GM20431 (cell line): ENCODE results near the gene FOXN4.

Experiments
- in situ Hi-C: fragments of 300-500 bp; cut with MseI, MboI; formaldehyde crosslinking; loops from one replicate; pipeline ENCODE4 v1.15.0; 2020; ENCODE audit warnings: low sequenced_read_pairs; ENCODE audit not compliant: unreplicated experiment

FOXN4 gene

DNA sequence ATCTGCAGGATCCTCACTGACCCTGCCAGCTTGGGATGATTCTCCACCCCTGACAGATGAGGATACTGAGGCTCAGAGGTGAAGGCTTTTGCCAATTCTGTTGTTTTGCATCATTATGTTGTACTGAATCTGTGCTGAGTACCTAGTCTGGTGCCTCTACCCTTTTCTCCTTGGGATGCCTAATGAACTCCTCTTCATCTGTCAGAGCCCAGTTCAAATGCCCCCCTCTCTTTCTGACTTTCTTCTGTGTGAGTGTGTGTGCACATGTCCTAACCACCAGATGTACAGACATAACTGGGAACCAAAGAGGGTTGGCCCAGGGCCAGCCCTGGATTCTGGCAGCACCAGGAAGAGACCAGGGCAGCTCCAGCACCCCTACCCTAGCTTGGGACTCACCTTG, 22.8 kb downstream of the FOXN4 start:
- in situ Hi-C loops, result no loop called here

DNA sequence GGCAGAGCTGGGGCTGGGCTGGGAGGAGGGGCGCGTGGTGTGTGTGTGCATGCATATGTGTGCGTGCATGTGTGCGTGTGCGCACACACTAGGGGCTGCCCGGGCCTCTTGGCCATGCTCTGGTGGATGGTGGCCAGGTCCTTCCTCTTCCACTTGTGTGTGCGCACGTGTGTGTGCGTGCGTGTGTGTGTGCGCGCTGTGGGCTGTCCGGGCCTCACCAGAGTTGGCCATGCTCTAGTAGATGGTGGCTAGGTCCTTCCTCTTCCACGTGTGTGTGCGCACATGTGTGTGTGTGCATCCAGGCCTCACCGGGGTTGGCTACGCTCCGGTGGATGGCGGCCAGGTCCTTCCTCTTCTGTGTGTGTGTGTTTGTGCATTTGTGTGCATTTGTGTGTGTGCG, 24.7 kb downstream of the FOXN4 start:
- in situ Hi-C loops, result no loop called here

DNA sequence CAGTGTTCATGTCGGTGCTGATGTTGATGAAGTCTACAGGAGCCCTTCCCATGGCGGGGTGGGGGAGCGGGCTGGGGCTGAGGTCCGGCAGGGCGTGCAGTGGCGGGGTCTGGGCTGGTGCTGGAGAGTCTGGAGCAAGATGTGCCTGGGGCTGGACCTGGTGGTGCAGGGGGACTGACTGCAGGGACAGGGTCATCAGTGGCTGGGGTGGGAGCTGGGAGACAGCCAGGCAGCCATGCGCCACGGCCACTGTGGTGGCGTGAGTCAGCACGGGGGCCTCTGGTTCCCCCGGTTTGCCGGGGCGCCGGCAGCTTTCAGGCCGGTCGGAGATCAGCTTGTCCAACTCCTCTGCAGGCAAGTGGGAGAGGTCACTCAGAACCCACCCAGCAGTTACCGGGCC, 27.6 kb downstream of the FOXN4 start:
- in situ Hi-C loops, result no loop called here

DNA sequence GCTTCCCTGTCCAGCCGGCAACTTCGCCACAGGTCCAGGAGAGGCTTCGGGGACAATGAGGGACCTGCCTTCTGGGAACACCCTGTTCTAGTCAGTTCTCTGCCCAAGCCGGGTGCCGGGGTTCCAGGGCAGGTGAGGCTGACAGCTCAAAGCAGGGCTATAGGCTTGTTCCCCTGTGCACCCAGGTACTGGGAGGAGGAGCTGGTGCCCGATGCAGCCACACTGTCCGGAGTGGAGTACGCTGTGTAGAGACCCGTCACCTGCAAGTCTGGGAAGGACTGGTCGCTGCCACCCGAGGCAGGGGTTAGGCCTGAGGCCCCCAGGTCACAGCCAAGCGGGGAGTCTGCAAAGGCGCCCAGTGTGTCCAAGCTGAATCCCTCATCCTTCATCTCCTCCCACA, 29.6 kb downstream of the FOXN4 start:
- in situ Hi-C loops, result no loop called here

DNA sequence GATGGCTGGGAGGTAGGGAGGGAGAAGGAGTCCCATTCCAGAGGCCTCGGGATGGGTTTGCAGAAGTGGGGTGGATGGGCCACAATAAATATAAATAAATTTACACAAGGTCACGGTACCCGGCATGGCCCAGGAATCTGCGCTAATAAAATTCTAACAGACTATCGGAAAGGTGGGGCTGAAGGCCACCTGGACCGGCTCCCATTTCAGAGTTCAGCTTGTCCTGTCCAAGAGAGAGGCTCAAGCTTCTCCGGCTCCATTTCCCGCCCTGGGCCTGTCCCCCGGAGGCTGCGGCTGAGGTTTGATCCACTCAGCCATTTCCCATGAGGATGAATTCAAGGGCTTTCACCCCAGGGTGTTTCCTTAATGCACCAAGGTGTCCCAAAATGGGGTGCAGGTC, 30.2 kb downstream of the FOXN4 start:
- in situ Hi-C loops, result no loop called here

DNA sequence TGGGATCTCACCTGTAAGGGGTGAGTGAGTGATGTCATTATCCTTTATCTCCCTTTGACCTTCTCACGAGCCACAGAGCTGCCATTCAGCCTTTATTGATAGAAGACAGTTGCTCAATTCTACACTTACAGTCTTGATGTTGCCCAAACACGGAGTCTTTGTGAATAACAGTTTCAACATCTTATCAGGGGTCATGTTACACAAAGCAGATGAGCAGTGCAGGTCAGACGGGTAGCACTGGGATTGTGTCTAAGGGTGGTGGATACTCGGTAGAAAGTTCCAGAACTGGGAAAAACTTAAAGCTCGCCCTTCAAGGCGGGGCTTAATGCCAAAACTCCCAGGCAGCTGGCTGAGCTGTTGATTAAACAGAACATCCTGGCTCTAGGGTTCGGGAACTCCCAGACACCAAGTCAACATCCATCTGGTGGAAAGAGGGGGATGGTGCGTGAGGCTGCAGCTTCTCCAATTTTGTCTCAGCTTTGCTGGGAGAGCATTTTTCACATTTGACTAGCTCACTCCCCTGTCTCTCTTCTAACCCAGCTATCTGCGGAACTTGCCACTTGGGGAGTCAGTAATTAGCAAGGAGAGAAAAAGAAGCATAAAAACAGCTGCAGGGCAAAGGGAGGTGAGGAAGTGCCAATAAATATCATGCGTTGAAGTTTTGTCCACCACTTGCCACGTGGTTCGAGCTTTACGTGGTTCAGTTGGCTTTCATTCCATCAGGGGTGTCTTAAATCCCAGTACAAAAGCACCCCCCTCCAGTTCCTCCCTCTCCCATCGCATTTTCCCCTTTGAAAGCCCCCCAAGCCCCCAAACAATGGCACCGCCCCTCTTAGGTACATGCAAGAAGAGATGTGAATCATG, 31.0 kb downstream of the FOXN4 start:
- in situ Hi-C loops, result no loop called here

DNA sequence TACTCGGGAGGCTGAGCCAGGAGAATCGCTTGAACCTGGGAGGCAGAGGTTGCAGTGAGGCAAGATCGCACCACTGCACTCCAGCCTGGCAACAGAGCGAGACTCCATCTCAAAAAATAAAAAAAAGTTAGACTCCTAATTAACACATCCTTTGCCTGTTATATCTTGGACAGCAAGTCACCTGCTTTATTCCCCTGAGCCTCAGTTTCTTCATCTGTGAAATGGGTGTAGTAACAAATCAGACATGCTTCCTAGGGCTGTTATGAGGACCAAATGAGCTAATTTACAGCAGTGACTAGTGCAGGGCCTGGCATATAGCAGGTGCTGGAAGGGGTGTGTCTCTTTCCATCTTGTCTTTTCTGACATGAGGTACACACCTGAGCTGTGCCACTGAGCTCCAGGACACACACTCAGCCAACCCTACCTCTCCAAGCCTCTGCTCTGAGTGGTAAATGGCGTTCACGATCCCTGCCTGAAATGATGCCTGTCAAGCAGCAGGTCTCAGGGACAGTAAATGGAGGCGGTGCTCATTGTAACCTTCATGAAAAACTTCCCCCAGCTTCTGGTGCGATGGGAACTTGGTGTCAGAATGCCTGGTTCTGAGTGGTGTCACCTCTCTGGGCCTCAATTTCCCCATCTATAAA, 31.7 kb downstream of the FOXN4 start:
- in situ Hi-C loops, result no loop called here

DNA sequence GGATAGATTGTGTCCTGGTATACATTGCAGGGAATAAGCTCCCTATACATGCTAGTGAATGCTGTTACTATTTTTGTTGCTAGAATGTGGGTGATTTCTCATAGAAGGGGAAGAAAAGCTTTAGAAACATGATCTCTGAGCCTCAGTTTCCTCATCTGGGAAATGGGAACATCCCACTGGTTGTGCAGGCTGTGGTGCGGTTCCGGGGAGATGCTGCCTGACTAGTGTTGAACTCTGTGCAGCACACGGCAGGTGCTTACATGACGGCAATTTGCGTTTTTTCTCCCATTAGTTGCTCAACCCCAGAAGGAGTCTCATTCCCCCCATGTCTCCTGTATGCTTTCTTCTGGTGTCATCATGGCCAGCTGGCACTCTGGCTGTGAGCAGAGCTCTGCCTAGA, 32.9 kb downstream of the FOXN4 start:
- in situ Hi-C loops, result no loop called here

DNA sequence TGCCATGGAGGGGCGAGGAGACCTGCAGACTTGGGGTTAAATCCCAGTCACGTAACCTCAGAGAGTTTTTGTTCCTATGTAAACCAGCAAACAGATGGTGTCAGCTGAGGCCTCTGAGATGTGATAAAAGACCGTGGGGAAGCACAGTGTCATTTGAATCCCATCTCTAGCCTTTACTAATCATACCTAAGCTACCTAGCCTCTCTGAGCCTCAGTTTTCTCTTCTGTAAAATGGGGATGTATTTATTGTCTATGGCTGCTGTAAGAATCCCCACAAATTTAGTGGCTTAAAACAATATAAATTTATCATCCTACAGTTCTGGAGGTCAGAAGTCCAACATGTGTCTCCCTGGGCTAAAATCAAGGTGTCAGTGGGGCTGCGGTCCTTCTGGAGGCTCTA, 33.9 kb downstream of the FOXN4 start:
- in situ Hi-C loops, result no loop called here

DNA sequence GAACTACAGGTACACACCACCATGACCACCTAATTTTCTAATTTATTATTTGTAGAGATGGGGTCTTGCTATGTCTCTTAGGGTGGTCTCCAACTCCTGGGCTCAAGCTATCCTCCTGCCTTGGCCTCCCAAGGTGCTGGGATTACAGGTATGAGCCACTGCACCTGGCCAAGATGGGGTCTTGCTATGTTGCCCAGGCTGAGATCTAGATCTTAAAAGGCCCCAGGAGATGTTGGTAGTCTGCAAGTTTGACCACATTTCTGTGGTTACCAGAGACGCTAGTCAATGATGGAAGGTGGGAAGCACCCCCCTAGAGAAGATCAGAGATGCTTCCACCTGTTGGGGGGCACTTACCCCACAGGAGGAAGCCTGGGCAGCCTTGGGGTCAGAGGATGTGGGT, 34.7 kb downstream of the FOXN4 start:
- in situ Hi-C loops, result no loop called here

DNA sequence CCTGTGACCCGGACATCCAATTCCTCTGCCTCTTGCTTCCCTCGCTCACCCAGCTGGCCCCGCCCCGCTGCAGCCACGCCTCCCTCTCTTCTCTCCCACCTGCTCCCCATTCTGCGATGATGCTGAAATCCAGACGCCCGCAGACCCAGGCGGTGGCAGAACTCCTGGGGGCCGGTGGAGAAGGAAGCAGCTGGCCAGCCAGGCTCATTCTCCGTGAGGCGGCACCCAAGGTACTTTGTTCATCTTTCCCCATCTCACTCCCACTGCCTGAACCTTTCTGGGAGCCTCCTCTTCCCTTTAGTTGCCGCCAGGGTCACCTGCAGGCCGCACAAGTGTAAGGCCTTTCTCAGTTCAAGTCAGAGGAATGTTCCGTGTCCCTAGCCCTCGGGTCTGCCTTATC, 35.7 kb downstream of the FOXN4 start:
- in situ Hi-C loops, result no loop called here

DNA sequence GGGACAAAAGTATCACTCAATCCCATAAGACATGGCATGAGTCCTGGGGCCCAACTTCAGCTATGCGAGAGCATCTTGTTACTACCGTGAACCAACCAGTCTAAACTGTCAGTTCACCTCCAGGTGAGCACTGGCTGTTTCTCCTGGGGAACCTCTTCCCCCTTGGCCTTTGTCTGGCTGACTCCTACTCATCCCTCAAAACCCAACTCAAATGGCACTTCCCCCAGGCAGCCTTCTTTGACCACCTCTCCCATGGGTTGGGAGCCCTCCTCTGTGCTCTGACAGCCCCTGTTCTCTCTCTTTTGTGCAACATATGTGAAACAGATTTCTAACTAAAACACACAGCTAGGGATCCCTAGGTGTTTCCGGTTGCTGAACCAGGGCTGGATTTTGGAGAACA, 37.7 kb downstream of the FOXN4 start:
- in situ Hi-C loops, result no loop called here

DNA sequence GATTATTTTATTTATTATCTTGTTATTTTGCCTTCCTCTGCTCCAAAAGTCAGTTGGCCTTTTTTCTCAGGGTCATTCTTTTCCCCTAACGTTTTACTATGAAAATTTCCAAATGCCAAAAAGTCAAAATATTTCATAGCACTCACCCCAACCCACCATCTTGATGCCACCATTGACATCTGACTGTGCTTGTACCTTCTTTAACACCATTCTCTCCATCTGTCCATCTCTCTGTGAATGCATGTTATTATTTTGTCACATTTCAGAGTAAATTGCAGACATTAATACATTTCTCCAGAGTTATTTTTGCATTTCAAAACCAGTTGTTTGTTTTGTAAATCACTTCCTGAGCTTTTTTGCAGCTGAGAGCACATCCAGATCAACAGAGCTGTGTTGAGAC, 38.6 kb downstream of the FOXN4 start:
- in situ Hi-C loops, result no loop called here

DNA sequence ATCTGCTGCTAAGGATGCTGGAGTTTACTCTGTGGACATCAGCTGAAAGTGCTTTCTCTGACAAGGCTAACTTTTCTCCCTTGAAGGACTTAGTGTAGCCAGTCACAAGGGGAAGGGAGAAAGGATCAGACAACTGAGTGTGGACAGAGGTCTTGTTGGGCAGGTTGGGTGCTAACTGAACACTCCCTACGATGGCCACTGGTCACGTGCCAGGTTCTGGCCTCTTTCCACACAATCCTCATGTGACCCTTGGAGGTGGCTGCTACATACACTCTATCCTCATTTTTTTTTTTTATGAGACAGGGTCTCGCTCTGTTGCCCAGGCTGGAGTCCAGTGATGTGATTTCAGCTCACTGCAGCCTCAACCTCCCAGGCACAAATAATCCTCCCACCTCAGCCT, 39.7 kb downstream of the FOXN4 start:
- in situ Hi-C loops, result no loop called here

DNA sequence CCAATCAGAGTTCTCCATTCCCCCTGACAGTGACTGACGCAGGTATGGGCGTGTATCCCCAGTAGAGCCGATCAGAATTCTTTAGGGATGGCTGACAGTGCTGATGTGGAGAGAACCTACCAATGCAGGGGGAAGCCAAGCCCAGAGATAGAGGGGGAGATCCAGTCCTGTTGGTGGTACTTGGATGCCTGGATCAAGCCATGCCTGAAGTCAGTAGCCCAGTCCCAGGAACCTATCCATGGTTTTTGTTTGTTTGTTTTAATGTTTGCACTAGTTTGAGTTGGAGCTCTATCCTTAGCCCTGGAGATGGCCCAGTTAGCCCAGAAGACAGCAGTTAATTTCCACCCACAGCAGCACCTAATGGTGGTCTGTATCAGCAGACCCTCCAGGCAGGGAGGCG, 40.2 kb downstream of the FOXN4 start:
- in situ Hi-C loops, result no loop called here

DNA sequence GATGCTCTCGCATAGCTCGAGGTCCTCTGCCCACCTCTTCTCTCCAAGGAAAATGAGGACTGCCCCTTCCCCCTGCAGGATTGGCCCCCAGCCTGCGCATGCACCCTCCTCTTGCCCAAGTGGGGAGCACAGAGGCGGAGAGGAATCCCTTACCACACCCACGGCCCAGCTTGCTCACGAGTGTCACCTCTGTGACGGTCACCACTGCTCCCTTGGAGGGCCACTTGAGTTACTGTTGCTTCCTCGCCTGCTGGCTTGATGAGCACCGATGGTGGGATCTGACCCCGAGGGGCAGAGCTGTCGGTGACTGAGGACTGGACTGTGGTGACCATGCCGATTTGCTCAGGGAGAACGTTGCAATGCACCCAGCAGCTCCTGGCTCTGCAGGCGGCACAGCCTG, 41.7 kb downstream of the FOXN4 start:
- in situ Hi-C loops, result no loop called here

DNA sequence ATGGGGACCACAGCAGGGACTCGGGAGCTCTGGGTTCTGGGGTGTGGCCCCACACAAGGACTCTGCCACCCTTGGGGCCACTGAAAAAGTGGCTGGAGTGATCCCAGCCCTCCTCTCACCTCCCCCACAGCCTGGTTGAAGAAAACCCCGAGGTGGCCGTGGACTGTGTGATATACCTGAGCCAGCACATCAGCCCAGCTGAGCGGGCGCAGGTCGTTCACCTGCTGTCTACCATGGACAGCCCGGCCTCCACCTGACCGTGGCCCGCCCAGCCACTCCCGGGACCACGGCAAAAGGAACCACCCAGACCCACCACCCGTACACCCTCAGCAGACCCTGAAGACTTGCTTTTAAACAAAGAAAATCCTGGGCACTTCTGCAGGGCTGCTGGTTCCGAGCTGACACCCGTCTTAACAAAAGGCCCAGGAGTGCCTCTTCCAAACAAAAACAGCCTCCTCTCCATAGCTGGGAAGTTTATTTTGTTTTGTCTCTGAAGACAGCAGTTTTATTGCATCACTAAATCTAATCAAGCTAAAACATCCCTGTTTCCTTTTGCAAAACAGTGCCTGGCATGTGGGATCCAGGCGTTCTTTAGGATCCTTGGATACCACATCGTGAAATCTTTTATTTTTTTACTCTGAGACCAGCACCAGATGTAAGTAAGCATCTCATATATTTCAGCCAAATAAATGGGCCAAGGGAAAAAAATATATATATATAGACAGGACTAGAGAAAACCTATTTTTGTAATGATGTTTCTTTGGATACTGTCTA, 42.8 kb downstream of the FOXN4 start:
- in situ Hi-C loops, result no loop called here

DNA sequence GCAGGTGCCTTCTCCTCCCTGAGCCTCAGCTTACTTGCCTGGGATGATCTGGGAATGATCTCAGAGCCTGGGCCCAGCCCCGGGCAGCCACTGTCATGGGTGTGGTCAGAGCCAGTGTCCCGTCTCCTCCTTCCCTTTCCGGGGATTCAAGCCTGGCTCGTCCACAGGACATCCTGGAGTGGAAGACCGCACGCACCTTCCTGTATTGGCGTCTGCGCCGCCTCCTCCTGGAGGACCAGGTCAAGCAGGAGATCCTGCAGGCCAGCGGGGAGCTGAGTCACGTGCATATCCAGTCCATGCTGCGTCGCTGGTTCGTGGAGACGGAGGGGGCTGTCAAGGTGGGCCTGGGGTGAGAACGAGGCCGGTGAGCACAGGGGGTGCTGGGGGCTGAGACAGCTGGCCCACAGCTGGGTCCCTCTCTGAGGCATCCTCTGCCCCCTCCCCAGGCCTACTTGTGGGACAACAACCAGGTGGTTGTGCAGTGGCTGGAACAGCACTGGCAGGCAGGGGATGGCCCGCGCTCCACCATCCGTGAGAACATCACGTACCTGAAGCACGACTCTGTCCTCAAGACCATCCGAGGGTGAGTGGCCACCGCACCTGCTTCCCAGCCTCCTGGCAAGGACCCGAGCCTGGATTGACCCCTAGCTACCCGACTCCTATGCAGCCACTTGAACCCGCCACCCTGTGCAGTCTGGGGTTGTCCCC, 44.0 kb downstream of the FOXN4 start:
- in situ Hi-C loops, result loop anchor here (5.0 kb wide), 1 partner anchor 117 kb away; no protein-coding TSS in a partner anchor

DNA sequence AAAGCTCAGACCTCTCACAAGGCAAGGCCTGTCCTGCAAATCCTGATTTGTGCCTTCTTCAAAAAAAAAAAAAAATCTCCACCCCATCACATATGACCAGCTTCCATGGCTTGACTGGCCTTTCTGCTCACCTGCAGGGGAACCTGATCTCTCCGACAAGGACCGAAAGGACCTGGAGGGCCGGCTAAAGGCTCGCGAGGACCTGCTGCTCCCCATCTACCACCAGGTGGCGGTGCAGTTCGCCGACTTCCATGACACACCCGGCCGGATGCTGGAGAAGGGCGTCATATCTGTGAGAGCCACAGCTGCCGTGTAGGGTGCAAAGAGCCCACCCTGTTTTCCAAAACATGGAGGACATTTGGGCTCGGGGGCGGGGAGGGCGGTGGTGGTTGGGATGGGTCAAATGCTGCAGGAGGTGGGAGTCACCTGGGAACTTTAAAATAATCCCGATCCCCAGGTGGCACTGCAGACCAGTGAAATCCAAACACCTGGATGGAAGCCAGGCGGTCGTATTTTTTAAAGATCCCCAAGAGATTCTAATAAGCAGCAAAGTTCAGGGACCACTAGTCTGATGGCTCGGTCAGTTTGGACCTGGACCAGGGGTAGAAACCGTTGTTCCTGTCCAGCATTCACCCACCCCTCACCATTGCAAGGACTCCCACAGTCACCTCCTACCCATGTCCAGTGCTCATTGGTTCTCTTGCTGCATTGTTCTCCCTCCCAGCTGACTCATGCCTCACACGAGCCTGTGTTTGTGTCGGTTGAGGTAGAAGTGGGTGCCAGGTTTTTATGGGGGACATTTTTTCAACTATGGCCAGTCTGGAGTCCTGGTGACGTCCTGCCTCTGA, 44.8 kb downstream of the FOXN4 start:
- in situ Hi-C loops, result loop anchor here (5.0 kb wide), 1 partner anchor 118 kb away; no protein-coding TSS in a partner anchor
